K562 (cell line): ENCODE data around the gene ADAMTS20. TPM values are rescaled to one million over a fixed set of nuclear protein-coding genes. Genes with fewer than 3 reads are reported as not detected.

Source experiments
- ATAC-seq: fragments of 200-7000 bp; cut with Tn5 transposase; 3 replicates; pipeline ENCODE4 v1.9.1; 2020; ENCODE audit warnings: moderate library complexity
- BruUV-seq: library from RNA; stranded (reverse); fragments of 400-500 nt; replicated peaks from 2 replicates; lab custom pipeline; 2021; lab: Mats Ljungman, UMichigan
- CTCF ChIA-PET: fragments of 300-600 bp; formaldehyde crosslinking; extraction: SDS; loops from one replicate; lab custom pipeline; 2021; ENCODE audit warnings: low intra/inter-chr PET ratio; lab: Yijun Ruan, JAX
- POLR2A ChIA-PET: fragments of 300-600, 350-650 bp; sonication (Branson Sonifier 250); formaldehyde crosslinking; extraction: SDS; loops from one replicate; lab custom pipeline; 2021; ENCODE audit warnings: antibody characterized with exemption, inconsistent platforms; lab: Yijun Ruan, JAX
- DNase-seq, 4 experiments: peaks; one replicate each; pipeline versions ENCODE4 v3.0.0 to v3.0.0-alpha.2; 2011 to 2018; ENCODE audit warnings: low spot score in 3 of 4, mixed read lengths in 3 of 4; ENCODE audit errors: extremely low read depth in 1 of 4
- FAIRE-seq: peaks from 2 replicates; lab custom pipeline; 2011; peaks lifted over from hg19 to GRCh38; lab: Jason Lieb, UNC
- H2AFZ ChIP-seq: 2 replicates; pipeline ENCODE4 v1.6.0; 2011; ENCODE audit warnings: low read depth, low read length, control low read depth, inconsistent platforms
- H3K27ac ChIP-seq: fragments of 200-600 bp; 3 replicates; pipeline ENCODE4 v1.8.0; 2011; ENCODE audit warnings: low read depth, mild to moderate bottlenecking, control low read depth, inconsistent platforms, low read length, moderate library complexity, mixed read lengths; ENCODE audit errors: extremely low read depth
- H3K27me3 ChIP-seq, 2 experiments: fragments of 300-600 bp in 1 of 2; 2 replicates in 1 of 2; 3 replicates in 1 of 2; pipeline versions ENCODE4 v1.6.0 to v1.8.0; 2011; ENCODE audit warnings: inconsistent platforms in 2 of 2, low read length in 2 of 2, mild to moderate bottlenecking in 1 of 2, mixed read lengths in 1 of 2, moderate library complexity in 1 of 2; ENCODE audit not compliant: control insufficient read depth in 2 of 2, insufficient read depth in 2 of 2
- H3K36me3 ChIP-seq: fragments of 300-600 bp; 3 replicates; pipeline ENCODE4 v1.8.0; 2011; ENCODE audit warnings: mild to moderate bottlenecking, low read length, inconsistent platforms; ENCODE audit not compliant: control insufficient read depth, insufficient read depth
- H3K4me1 ChIP-seq, 2 experiments: fragments of 200-600 bp in 1 of 2; replicated peaks in 1 of 2; 2 replicates in 1 of 2; 3 replicates in 1 of 2; pipeline versions ENCODE4 v1.5.1 to v1.8.0; 2011; ENCODE audit warnings: inconsistent platforms in 2 of 2, low read length in 2 of 2, mild to moderate bottlenecking in 1 of 2, mixed read lengths in 1 of 2, moderate library complexity in 1 of 2; ENCODE audit not compliant: control insufficient read depth in 2 of 2, insufficient read depth in 2 of 2
- H3K4me2 ChIP-seq: 2 replicates; pipeline ENCODE4 v1.6.1; 2011; ENCODE audit warnings: low read length, control low read depth, inconsistent platforms, mixed read lengths; ENCODE audit not compliant: insufficient read depth
- H3K4me3 ChIP-seq: fragments of 200-600 bp; sonication (generic), shearing (Covaris generic); 2 replicates; pipeline ENCODE4 v1.5.1; 2016; ENCODE audit warnings: control low read depth, inconsistent platforms
- H3K79me2 ChIP-seq: fragments of 200-600 bp; 3 replicates; pipeline ENCODE4 v1.8.0; 2011; ENCODE audit warnings: low read length, inconsistent platforms; ENCODE audit not compliant: control insufficient read depth, insufficient read depth
- H3K9ac ChIP-seq, 2 experiments: 2 replicates each; pipeline versions ENCODE4 v1.6.0 to v1.6.1; 2011; ENCODE audit warnings: low read depth in 2 of 2, low read length in 2 of 2, control low read depth in 1 of 2, inconsistent platforms in 1 of 2, mild to moderate bottlenecking in 1 of 2, mixed read lengths in 1 of 2; ENCODE audit not compliant: insufficient read depth in 1 of 2
- H3K9me1 ChIP-seq: one replicate; pipeline ENCODE4 v1.6.0; 2011; ENCODE audit warnings: inconsistent platforms, mild to moderate bottlenecking, low read length, moderate library complexity; ENCODE audit not compliant: control insufficient read depth, insufficient read depth
- H3K9me3 ChIP-seq: replicated peaks from 2 replicates; pipeline ENCODE4 v1.5.1; 2011; ENCODE audit warnings: low read depth, low read length, inconsistent platforms; ENCODE audit not compliant: control insufficient read depth, insufficient read depth
- H4K20me1 ChIP-seq: replicated peaks from 2 replicates; pipeline ENCODE4 v1.6.1; 2011; ENCODE audit warnings: low read length, inconsistent platforms, mixed read lengths; ENCODE audit not compliant: control insufficient read depth, insufficient read depth
- ATF4 ChIP-seq: fragments of 450-650 bp; formaldehyde crosslinking; IDR thresholded peaks from 2 replicates; pipeline ENCODE4 v1.4.0; 2022; ENCODE audit warnings: mild to moderate bottlenecking, moderate library complexity
- BMI1 ChIP-seq: fragments of 150-350 bp; IDR thresholded peaks from 2 replicates; pipeline ENCODE4 v1.6.1; 2014; ENCODE audit warnings: low read length
- CBFA2T3 ChIP-seq: fragments of 450-650 bp; IDR thresholded peaks from 2 replicates; pipeline ENCODE4 v1.6.1; 2017
- CHD4 ChIP-seq: fragments of 200-600 bp; sonication (generic); IDR thresholded peaks from 3 replicates; pipeline ENCODE4 v1.6.1; 2012; ENCODE audit warnings: low read depth, mild to moderate bottlenecking, mixed read lengths, low read length, inconsistent platforms; ENCODE audit not compliant: insufficient read depth, insufficient replicate concordance, poor library complexity, severe bottlenecking
- CLOCK ChIP-seq: fragments of 250-450 bp; sonication (Bioruptor Pico); IDR thresholded peaks from 2 replicates; pipeline ENCODE4 v1.4.0; 2020; ENCODE audit warnings: mild to moderate bottlenecking, moderate library complexity, borderline replicate concordance
- HDGF ChIP-seq: fragments of 450-650 bp; IDR thresholded peaks from 2 replicates; pipeline ENCODE4 v1.6.1; 2016
- HIVEP1 ChIP-seq: fragments of 250-450 bp; sonication (Bioruptor Pico); IDR thresholded peaks from 2 replicates; pipeline ENCODE4 v1.4.0; 2020; ENCODE audit warnings: mild to moderate bottlenecking
- NCOR1 ChIP-seq: fragments of 450-650 bp; IDR thresholded peaks from 2 replicates; pipeline ENCODE4 v1.6.1; 2016; ENCODE audit warnings: mild to moderate bottlenecking, moderate library complexity
- SMARCA4 ChIP-seq: fragments of 450-650 bp; IDR thresholded peaks from 2 replicates; pipeline ENCODE4 v1.6.1; 2016
- SUPT5H ChIP-seq: fragments of 450-650 bp; IDR thresholded peaks from 2 replicates; pipeline ENCODE4 v1.6.1; 2016
- XRCC3 ChIP-seq: fragments of 450-650 bp; IDR thresholded peaks from 2 replicates; pipeline ENCODE4 v1.6.1; 2017; ENCODE audit warnings: mild to moderate bottlenecking, moderate library complexity
- WGBS: fragments of 100-300 bp; shearing (Covaris generic); methylation state at CpG from one replicate; pipeline ENCODE4 v1.1.6; 2016; ENCODE audit warnings: low coverage, mixed read lengths; ENCODE audit not compliant: insufficient coverage; ENCODE audit errors: missing lambda C conversion rate; 5-methylcytosine and 5-hydroxymethylcytosine counted together
- in situ Hi-C: fragments of 300-500 bp; cut with MboI; formaldehyde crosslinking; loops from 4 replicates; pipeline ENCODE4 v1.15.0; 2018; ENCODE audit warnings: inconsistent platforms, mixed read lengths
- intact Hi-C: fragments of 100-400 bp; cut with micrococcal nuclease; formaldehyde crosslinking; loops from 2 replicates; pipeline ENCODE4 v1.14.2; 2022
- polyA plus RNA-seq, 8 experiments: library from polyadenylated mRNA; depleted of rRNA in 4 of 8; stranded (reverse) in 5 of 8; unstranded in 3 of 8; fragments of >200 nt; fragmentation: Nextera tagmentation in 2 of 8; fragmentation: Illumina TruSeq in 1 of 8; extraction: Ambion mirVana in 2 of 8; extraction: Trizol in 1 of 8; gene quantifications; 2 replicates each; pipeline versions ENCODE4 v1.2.1 to v1.2.3, GENCODE V29; 2011 to 2014; ENCODE audit warnings: inconsistent platforms in 1 of 8, missing spikeins in 1 of 8
- total RNA-seq, 7 experiments: library from RNA; depleted of rRNA in 6 of 7; stranded (reverse); fragments of >200 nt in 6 of 7; fragmentation: Illumina TruSeq in 2 of 7; extraction: Trizol in 2 of 7; gene quantifications; 2 replicates each; pipeline versions ENCODE4 v1.2.1 to v1.2.3, GENCODE V29; 2011 to 2021; ENCODE audit warnings: low replicate concordance in 1 of 7

Gene ADAMTS20
- total and polyA plus RNA-seq, 9 of the 15 experiments (the other 6 are each of a cell fraction or from before 2014, with no cell fraction given) = 0.01 to 0.84 (median 0.07) TPM; not detected in 2

- Histone ChIP-seq H3K27me3 (no peaks in the 10 kb centered on the region), H3K9ac (no peak overlapping the region), H3K27ac (no peak overlapping the region), H3K4me3 (no peak overlapping the region), H3K4me1 (no peaks in the 10 kb centered on the region), H4K20me1 (no peaks in the 10 kb centered on the region), H3K79me2 (no peaks in the 10 kb centered on the region), H2AFZ (no peak overlapping the region), H3K9me1 (no peaks in the 10 kb centered on the region), H3K36me3 (no peaks in the 10 kb centered on the region), H3K9me3 (no peaks in the 10 kb centered on the region), H3K4me2 (no peak overlapping the region)
- in situ Hi-C loops (no loop called here), intact Hi-C loops (no loop called here)
- no TSS peak for BruUV-seq
- WGBS = 0% methylated on average over 2 of the region's 2 CpGs
- TF ChIP-seq XRCC3 = no peak
- TF ChIP-seq ATF4 (CRISPR knock-in tag) = no peak
- TF ChIP-seq CBFA2T3 = no peak
- no peak for TF ChIP-seq CHD4
- TF ChIP-seq SMARCA4 = no peak
- TF ChIP-seq HIVEP1 (CRISPR knock-in tag) = no peak
- no peak for TF ChIP-seq BMI1
- no peak for TF ChIP-seq NCOR1
- TF ChIP-seq CLOCK (CRISPR knock-in tag) = no peak
- no peak for TF ChIP-seq SUPT5H
- no peak for TF ChIP-seq HDGF
- no peak for FAIRE-seq
- POLR2A ChIA-PET = no interaction called here
- CTCF ChIA-PET = no interaction called here
- DNase-seq = no peak
- no peak for ATAC-seq
These were observed 33.7 kb upstream of the ADAMTS20 start for GRCh38 chr12:43585676-43586075.
